PFSK-1 (cell line): Measurements from ENCODE around the gene AIFM3.

Experiments used
- FOXP2 ChIP-seq: optimal IDR thresholded peaks from 2 replicates; pipeline ENCODE3; 2011; ENCODE audit warnings: borderline replicate concordance, control low read depth, inconsistent platforms; ENCODE audit not compliant: insufficient read depth; ENCODE audit errors: extremely low read length, extremely low read depth
- POLR2AphosphoS5 ChIP-seq: IDR thresholded peaks from 2 replicates; pipeline ENCODE4 v1.6.1; 2012; ENCODE audit warnings: low read depth, mild to moderate bottlenecking, control low read depth, low read length, moderate library complexity
- REST ChIP-seq, 2 experiments: IDR thresholded peaks; 2 replicates each; pipeline versions ENCODE4 v1.6.1 to v1.8.0; 2011 to 2012; ENCODE audit warnings: low read depth in 2 of 2, low read length in 2 of 2, control low read depth in 1 of 2, inconsistent platforms in 1 of 2, mild to moderate bottlenecking in 1 of 2, moderate library complexity in 1 of 2; ENCODE audit not compliant: insufficient read depth in 1 of 2
- SIN3A ChIP-seq: IDR thresholded peaks from 2 replicates; pipeline ENCODE4 v1.6.1; 2012; ENCODE audit warnings: mild to moderate bottlenecking, low read length, moderate library complexity, borderline replicate concordance; ENCODE audit not compliant: insufficient read depth
- TAF1 ChIP-seq: IDR thresholded peaks from 2 replicates; pipeline ENCODE4 v1.6.1; 2012; ENCODE audit warnings: low read length, control low read depth, borderline replicate concordance; ENCODE audit not compliant: insufficient read depth

- TF ChIP-seq SIN3A = no peak
- no peak for TF ChIP-seq REST (IDR thresholded peaks at IDR 0.05; ENCODE audit: insufficient read depth in 1 of 2, low read depth in 2 of 2, low read length in 2 of 2)
- no peak for TF ChIP-seq POLR2AphosphoS5
- no peak for TF ChIP-seq TAF1
- no peak for TF ChIP-seq FOXP2
These were observed 18.1 kb upstream of the AIFM3 start for GRCh38 chr22:20948989-20949388.
